Measurements from ENCODE around the gene UBE3A.

- TF ChIP-seq POLR2AphosphoS5 (IDR thresholded peaks at IDR 0.05; ENCODE audit: low read depth, low read length) (no peak), EZH2phosphoT487 (IDR thresholded peaks at IDR 0.05; ENCODE audit: borderline replicate concordance, low read depth) (no peak), CTCF (IDR thresholded peaks at IDR 0.05) (no peak), EP300 (IDR thresholded peaks at IDR 0.05; ENCODE audit: borderline replicate concordance in 1 of 2, low read depth in 1 of 2, low read length in 1 of 2) (no peak), RFX5 (IDR thresholded peaks at IDR 0.05; ENCODE audit: low read length) (no peak), ZBTB33 (IDR thresholded peaks at IDR 0.05; ENCODE audit: borderline replicate concordance, low read depth) (no peak)
- TF ChIP-seq, protein P1, sequence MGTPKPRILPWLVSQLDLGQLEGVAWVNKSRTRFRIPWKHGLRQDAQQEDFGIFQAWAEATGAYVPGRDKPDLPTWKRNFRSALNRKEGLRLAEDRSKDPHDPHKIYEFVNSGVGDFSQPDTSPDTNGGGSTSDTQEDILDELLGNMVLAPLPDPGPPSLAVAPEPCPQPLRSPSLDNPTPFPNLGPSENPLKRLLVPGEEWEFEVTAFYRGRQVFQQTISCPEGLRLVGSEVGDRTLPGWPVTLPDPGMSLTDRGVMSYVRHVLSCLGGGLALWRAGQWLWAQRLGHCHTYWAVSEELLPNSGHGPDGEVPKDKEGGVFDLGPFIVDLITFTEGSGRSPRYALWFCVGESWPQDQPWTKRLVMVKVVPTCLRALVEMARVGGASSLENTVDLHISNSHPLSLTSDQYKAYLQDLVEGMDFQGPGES (IDR thresholded peaks at IDR 0.05; ENCODE audit: low read depth, low read length): no peak
Observed at GRCh38 chr15:25468611-25469010, 29.8 kb upstream of the UBE3A start.

Data from SK-N-SH (cell line).